GM12878 (cell line): ENCODE results near the gene DACH2. TPM values are rescaled to one million over a fixed set of nuclear protein-coding genes. Genes with fewer than 3 reads are reported as not detected.

Experiments used
- ATAC-seq: fragments of 200-7000 bp; cut with Tn5 transposase; 3 replicates; pipeline ENCODE4 v1.9.1; 2020; ENCODE audit warnings: mild to moderate bottlenecking, moderate library complexity
- BruUV-seq: library from RNA; stranded (reverse); fragments of 400-500 nt; replicated peaks from 2 replicates; lab custom pipeline; 2021; lab: Mats Ljungman, UMichigan
- CTCF ChIA-PET: fragments of 300-600 bp; sonication (Branson Sonifier 250); formaldehyde crosslinking; extraction: SDS; loops from one replicate; lab custom pipeline; 2021; ENCODE audit warnings: inconsistent platforms; lab: Yijun Ruan, JAX
- POLR2A ChIA-PET: fragments of 350-600 bp; formaldehyde crosslinking; extraction: SDS; loops from one replicate; lab custom pipeline; 2021; ENCODE audit warnings: inconsistent platforms; lab: Charles Lee
- RAD21 ChIA-PET: fragments of 300-600 bp; sonication (Branson Sonifier 250); formaldehyde crosslinking; loops from one replicate; lab custom pipeline; 2023; ENCODE audit warnings: antibody characterized with exemption; ENCODE audit not compliant: unreplicated experiment; lab: Charles Lee
- SMC1A ChIA-PET: fragments of 300-600 bp; sonication (Branson Sonifier 250); formaldehyde crosslinking; loops from one replicate; lab custom pipeline; 2023; ENCODE audit not compliant: unreplicated experiment, uncharacterized antibody; lab: Charles Lee
- DNase-seq: peaks from one replicate; pipeline ENCODE4 v3.0.0-alpha.2; 2011; ENCODE audit warnings: low read depth, low spot score
- FAIRE-seq: peaks from 3 replicates; lab custom pipeline; 2011; peaks lifted over from hg19 to GRCh38; lab: Jason Lieb, UNC
- H2AFZ ChIP-seq: 2 replicates; pipeline ENCODE4 v1.6.0; 2011; ENCODE audit warnings: low read depth, low read length, control low read depth; ENCODE audit not compliant: control insufficient read depth
- H3K27ac ChIP-seq: 2 replicates; pipeline ENCODE4 v1.5.1; 2011; ENCODE audit warnings: control low read depth; ENCODE audit not compliant: control insufficient read depth, insufficient read depth
- H3K27me3 ChIP-seq, 2 experiments: replicated peaks in 1 of 2; 2 replicates each; pipeline versions ENCODE4 v1.6.0 to v1.6.1; 2011; ENCODE audit warnings: low read length in 1 of 2; ENCODE audit not compliant: control insufficient read depth in 2 of 2, insufficient read depth in 2 of 2
- H3K36me3 ChIP-seq, 2 experiments: 2 replicates each; pipeline ENCODE4 v1.5.1; 2011; ENCODE audit warnings: low read length in 1 of 2; ENCODE audit not compliant: control insufficient read depth in 2 of 2, insufficient read depth in 2 of 2
- H3K4me1 ChIP-seq: 2 replicates; pipeline ENCODE4 v1.6.1; 2011; ENCODE audit warnings: mild to moderate bottlenecking, low read length, moderate library complexity, mixed read lengths; ENCODE audit not compliant: control insufficient read depth, insufficient read depth
- H3K4me2 ChIP-seq: 2 replicates; pipeline ENCODE4 v1.6.0; 2011; ENCODE audit warnings: control low read depth; ENCODE audit not compliant: control insufficient read depth, insufficient read depth
- H3K4me3 ChIP-seq: fragments of 200-600 bp; sonication (generic); 2 replicates; pipeline ENCODE4 v1.5.1; 2016
- H3K79me2 ChIP-seq: 2 replicates; pipeline ENCODE4 v1.6.0; 2011; ENCODE audit warnings: low read length; ENCODE audit not compliant: control insufficient read depth, insufficient read depth
- H3K9ac ChIP-seq: 2 replicates; pipeline ENCODE4 v1.8.0; 2011; ENCODE audit warnings: low read length, control low read depth, mixed read lengths; ENCODE audit not compliant: control insufficient read depth, insufficient read depth
- H3K9me3 ChIP-seq: replicated peaks from 3 replicates; pipeline ENCODE4 v1.5.1; 2011; ENCODE audit warnings: mild to moderate bottlenecking, low read length; ENCODE audit not compliant: control insufficient read depth, insufficient read depth
- H4K20me1 ChIP-seq: 2 replicates; pipeline ENCODE4 v1.6.0; 2011; ENCODE audit not compliant: control insufficient read depth, insufficient read depth
- HDGF ChIP-seq: fragments of 450-650 bp; IDR thresholded peaks from 2 replicates; pipeline ENCODE4 v1.6.1; 2016; ENCODE audit warnings: antibody characterized with exemption
- NFYB ChIP-seq: IDR thresholded peaks from 2 replicates; pipeline ENCODE4 v1.6.1; 2011; ENCODE audit warnings: low read depth, mild to moderate bottlenecking, low read length, improper control_type of control experiment, moderate library complexity; ENCODE audit not compliant: insufficient read depth
- PML ChIP-seq: IDR thresholded peaks from 2 replicates; pipeline ENCODE4 v1.6.1; 2012; ENCODE audit warnings: low read length, inconsistent platforms
- RAD51 ChIP-seq: fragments of 450-650 bp; IDR thresholded peaks from 2 replicates; pipeline ENCODE4 v1.6.1; 2016; ENCODE audit warnings: moderate library complexity, mild to moderate bottlenecking, inconsistent platforms
- SREBF1 ChIP-seq: IDR thresholded peaks from 2 replicates; pipeline ENCODE4 v1.6.1; 2012; ENCODE audit warnings: mild to moderate bottlenecking, low read length
- WRNIP1 ChIP-seq: IDR thresholded peaks from 2 replicates; pipeline ENCODE4 v1.6.1; 2011; ENCODE audit warnings: low read depth, low read length, improper control_type of control experiment, borderline replicate concordance
- WGBS: methylation state at CpG from one replicate; pipeline ENCODE4 v1.1.6; 2016; ENCODE audit warnings: low lambda C conversion rate; ENCODE audit not compliant: insufficient replicate concordance, insufficient coverage; ENCODE audit errors: missing lambda C conversion rate; 5-methylcytosine and 5-hydroxymethylcytosine counted together
- in situ Hi-C: fragments of 300-500 bp; cut with MboI; formaldehyde crosslinking; loops from 9 replicates; pipeline ENCODE4 v1.14.3; 2018; ENCODE audit warnings: mixed read lengths
- intact Hi-C: fragments of 100-400 bp; cut with micrococcal nuclease; formaldehyde crosslinking; loops from one replicate; pipeline ENCODE4 v1.14.2; 2022; ENCODE audit not compliant: unreplicated experiment
- polyA plus RNA-seq, 11 experiments: library from polyadenylated mRNA; depleted of rRNA in 4 of 11; unstranded in 6 of 11; stranded (reverse) in 5 of 11; fragments of >200 nt; fragmentation: Nextera tagmentation in 4 of 11; fragmentation: Illumina TruSeq in 1 of 11; extraction: Ambion mirVana in 4 of 11; extraction: Trizol in 1 of 11; gene quantifications; 1 replicate in 1 of 11; 2 replicates in 10 of 11; pipeline versions ENCODE4 v1.2.1 to v1.2.3, GENCODE V29; 2011 to 2016; ENCODE audit warnings: inconsistent platforms in 2 of 11, missing spikeins in 2 of 11, low read depth in 1 of 11
- total RNA-seq, 4 experiments: library from RNA; depleted of rRNA in 3 of 4; stranded (reverse); fragments of >200 nt in 3 of 4; fragmentation: Illumina TruSeq in 1 of 4; extraction: Trizol in 1 of 4; gene quantifications; 2 replicates each; pipeline versions ENCODE4 v1.2.1 to v1.2.3, GENCODE V29; 2013 to 2021
- TF ChIP-seq, protein P1 (sequence below): IDR thresholded peaks from 2 replicates; pipeline ENCODE4 v1.6.1; 2011; ENCODE audit warnings: mild to moderate bottlenecking, low read depth, low read length, moderate library complexity; ENCODE audit not compliant: insufficient replicate concordance

DACH2 gene
- total and polyA plus RNA-seq, 10 of the 15 experiments (the other 5 are each of a cell fraction or from before 2014, with no cell fraction given): 0.03 to 0.19 (median 0.07) TPM; not detected in 6

- no peak for ATAC-seq
- FAIRE-seq: no peak
- H3K9me3 ChIP-seq: no peaks in the 10 kb centered on the region
- no peaks in the 10 kb centered on the region for H3K79me2 ChIP-seq
- H2AFZ ChIP-seq: no peak overlapping the region
- in situ Hi-C loops: no loop called here
- ChIA-PET RAD21 (no interaction called here), SMC1A (no interaction called here), POLR2A (no interaction called here), CTCF (no interaction called here)
- 15% methylated on average over 2 of the region's 2 CpGs for WGBS
- no peaks in the 10 kb centered on the region for H3K27me3 ChIP-seq
- intact Hi-C loops: no loop called here
- H3K4me1 ChIP-seq: no peaks in the 10 kb centered on the region
- H4K20me1 ChIP-seq: no peaks in the 10 kb centered on the region
- H3K4me2 ChIP-seq: no peak overlapping the region
- no peak for DNase-seq
- H3K36me3 ChIP-seq: no peaks in the 10 kb centered on the region
- no peak overlapping the region for H3K9ac ChIP-seq
- no TSS peak for BruUV-seq
- H3K4me3 ChIP-seq: no peak overlapping the region
- TF ChIP-seq WRNIP1: no peak
- TF ChIP-seq SREBF1: no peak
- no peak for TF ChIP-seq PML
- TF ChIP-seq, protein P1, sequence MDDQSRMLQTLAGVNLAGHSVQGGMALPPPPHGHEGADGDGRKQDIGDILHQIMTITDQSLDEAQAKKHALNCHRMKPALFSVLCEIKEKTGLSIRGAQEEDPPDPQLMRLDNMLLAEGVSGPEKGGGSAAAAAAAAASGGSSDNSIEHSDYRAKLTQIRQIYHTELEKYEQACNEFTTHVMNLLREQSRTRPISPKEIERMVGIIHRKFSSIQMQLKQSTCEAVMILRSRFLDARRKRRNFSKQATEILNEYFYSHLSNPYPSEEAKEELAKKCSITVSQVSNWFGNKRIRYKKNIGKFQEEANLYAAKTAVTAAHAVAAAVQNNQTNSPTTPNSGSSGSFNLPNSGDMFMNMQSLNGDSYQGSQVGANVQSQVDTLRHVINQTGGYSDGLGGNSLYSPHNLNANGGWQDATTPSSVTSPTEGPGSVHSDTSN: no peak
- no peak for TF ChIP-seq HDGF
- TF ChIP-seq, all 136 proteins: peak for 0
- H3K27ac ChIP-seq: no peak overlapping the region
These were observed 47.1 kb downstream of the DACH2 start for GRCh38 chrX:86195343-86195742.

- Histone ChIP-seq H4K20me1 (no peaks in the 10 kb centered on the region), H3K4me3 (no peak overlapping the region), H3K36me3 (no peaks in the 10 kb centered on the region), H2AFZ (no peak overlapping the region), H3K4me1 (no peaks in the 10 kb centered on the region), H3K9ac (no peak overlapping the region), H3K27me3 (no peaks in the 10 kb centered on the region), H3K79me2 (no peaks in the 10 kb centered on the region), H3K9me3 (no peaks in the 10 kb centered on the region), H3K27ac (no peak overlapping the region), H3K4me2 (no peak overlapping the region)
- SMC1A ChIA-PET: no interaction called here
- TF ChIP-seq NFYB (no peak), RAD51 (peak; percentile 16; the same call in 1 of the 2 replicates)
- in situ Hi-C loops (no loop called here), intact Hi-C loops (no loop called here)
- DNase-seq: no peak
- BruUV-seq: no TSS peak
- no peak for ATAC-seq
- WGBS: 0% methylated on average over 1 of the region's 1 CpG
- CTCF ChIA-PET: no interaction called here
- POLR2A ChIA-PET: no interaction called here
- RAD21 ChIA-PET: no interaction called here
- FAIRE-seq: no peak
These were observed 49.6 kb downstream of the DACH2 start for GRCh38 chrX:86197815-86198214.
